Activated CD4-positive, alpha-beta T cell treated with anti-CD3 and anti-CD28 coated beads, Interleukin-2, amount 50 U/mL, for 4 hours (primary cell): ENCODE measurements around the gene BBS9.

Experiments
- DNase-seq, 2 experiments: peaks; one replicate each; pipeline ENCODE4 v3.0.0-alpha.2; 2020

Gene BBS9

GRCh38 chr7:33626869-33627268, 497.5 kb downstream of the BBS9 start:
- DNase-seq: no peak

DNA sequence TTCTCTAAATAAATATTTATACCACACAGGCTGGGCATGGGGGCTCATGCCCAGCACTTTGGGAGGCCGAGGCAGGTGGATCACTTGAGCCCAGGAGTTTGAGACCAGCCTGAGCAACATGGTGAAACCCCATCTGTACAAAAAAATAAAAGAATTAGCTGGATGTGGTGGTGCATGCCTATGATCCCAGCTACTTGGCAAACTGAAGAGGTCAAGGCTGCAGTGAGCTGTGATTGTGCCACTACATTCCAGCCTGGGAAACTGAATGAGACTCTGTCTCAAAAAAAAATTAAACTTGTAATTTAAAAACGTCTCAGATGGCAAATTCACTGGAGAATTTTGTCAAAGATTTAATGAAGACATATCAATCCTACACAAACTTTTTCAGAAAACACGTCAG, 498.4 kb downstream of the BBS9 start:
- no peak for DNase-seq

DNA sequence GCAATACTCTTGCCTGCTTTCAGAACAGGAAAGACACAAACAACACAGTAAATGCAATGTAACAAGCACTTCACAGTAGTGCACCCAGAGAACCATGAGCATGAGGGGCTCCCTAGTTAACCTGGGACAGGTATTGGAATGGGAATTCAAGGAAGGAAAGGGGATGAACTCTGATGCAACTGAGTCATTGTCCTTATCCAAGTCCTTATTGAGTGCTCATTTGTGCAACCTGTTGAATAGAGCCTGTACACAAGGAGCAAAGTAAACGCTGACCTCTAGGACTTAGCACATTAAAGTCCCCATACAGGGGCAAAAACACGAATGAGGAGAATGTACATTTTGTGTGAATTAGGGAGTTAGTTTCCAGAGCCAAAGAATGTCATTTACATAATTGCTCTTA, 499.5 kb downstream of the BBS9 start:
- no peak for DNase-seq

DNA sequence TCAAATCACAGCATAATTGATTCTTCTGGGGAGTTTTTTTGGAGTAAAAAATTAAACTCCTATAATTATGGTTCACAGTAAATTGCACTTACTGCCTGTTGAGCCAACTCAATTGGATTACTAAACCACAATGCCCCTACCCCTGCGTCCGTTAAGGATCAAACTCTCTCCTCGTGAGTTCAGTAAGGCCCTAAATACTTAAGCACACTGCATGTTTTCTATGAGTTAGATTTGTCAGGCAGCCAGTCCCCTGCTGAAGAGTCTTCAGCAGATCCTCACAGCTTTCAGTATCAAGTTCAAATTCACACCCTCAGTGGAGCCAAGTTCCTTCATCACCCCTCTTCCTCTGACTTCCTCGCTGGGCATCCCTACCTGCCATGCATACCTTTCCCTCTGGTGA, 501.0 kb downstream of the BBS9 start:
- no peak for DNase-seq

- no peak for DNase-seq
Measured at GRCh38 chr7:33632322-33632721, 503.0 kb downstream of the BBS9 start.

GRCh38 chr7:33632840-33633525, 503.6 kb downstream of the BBS9 start:
- DNase-seq: no peak

GRCh38 chr7:33634606-33635005, 505.2 kb downstream of the BBS9 start:
- no peak for DNase-seq

DNA sequence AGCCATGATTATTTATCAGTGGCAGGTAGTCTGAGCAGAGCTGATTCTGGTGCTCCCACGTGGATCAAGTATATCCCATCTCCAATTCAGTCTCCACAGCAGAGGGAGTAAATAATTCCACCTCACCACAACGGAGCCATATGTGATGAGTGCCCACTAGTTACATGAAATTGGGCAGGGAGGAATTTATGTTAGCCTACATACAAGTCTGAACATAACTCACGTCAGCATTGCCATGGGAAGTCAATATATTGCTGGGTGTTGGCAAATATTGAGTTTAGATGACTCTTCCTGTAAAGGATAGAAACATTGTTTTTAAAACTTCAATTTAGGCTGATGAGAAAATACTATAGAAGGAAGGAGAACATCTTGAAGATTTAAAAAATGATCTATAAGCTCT, 507.0 kb downstream of the BBS9 start:
- DNase-seq: no peak

GRCh38 chr7:33639552-33640197, 510.3 kb downstream of the BBS9 start:
- DNase-seq: no peak

DNA sequence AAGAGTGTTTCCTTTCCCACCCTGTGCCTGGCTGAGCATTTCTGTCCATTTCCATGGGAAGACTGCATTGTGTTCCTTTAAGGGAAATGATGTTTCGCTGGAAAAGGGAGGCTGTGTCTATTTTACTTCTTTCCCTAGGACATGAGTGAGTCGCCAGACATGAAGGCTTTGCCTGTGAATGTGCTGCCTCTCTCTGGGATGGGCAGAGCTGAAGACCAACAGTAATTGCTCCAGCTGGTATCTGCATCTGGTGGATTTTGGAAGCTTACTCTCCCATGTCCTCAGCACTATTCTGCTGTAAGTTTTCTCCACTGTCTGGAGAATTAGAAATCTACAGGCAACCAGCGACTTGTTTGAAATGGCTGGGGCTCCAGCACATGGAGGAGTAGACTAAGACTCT, 511.4 kb downstream of the BBS9 start:
- DNase-seq: no peak

- DNase-seq: no peak
Measured at GRCh38 chr7:33642312-33642711, 512.9 kb downstream of the BBS9 start.

GRCh38 chr7:33643530-33643929, 514.2 kb downstream of the BBS9 start:
- DNase-seq: no peak

DNA sequence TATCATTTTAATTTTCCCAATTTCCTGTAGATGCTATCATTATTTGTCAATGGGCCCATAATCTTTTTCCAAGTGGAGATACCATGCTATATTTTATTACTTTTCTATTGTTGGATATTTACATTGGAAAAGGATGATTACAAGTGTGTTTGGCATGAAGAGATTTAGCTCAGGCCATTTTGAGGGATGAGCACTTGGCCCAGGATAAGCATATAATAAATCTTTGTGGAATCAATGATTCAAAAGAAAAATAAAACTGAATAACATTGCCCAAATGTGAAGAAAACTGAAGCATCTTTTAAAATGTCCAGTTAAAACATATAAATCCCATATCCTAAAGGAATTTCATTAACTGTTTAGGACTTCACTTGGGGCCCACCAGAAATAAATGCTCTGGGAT, 515.1 kb downstream of the BBS9 start:
- no peak for DNase-seq

DNA sequence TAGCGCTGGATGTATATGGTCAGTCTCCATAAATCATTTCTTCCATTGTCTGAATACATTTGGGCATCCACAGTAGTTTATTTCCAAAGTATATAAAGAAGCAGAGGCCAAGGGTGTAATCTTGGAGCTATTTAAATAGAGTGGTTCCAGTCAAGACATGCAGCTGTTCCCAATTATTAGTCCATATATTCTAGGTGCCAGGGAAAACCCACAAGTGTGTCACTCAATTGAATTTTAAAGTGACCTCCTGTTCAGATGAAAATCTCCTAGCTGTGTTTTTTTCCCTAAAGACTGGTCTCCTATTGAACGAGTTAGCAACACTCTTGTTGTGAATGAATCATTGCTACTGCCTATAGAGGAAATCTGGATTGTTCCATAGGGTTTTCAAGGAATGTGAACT, 515.7 kb downstream of the BBS9 start:
- DNase-seq: no peak

DNA sequence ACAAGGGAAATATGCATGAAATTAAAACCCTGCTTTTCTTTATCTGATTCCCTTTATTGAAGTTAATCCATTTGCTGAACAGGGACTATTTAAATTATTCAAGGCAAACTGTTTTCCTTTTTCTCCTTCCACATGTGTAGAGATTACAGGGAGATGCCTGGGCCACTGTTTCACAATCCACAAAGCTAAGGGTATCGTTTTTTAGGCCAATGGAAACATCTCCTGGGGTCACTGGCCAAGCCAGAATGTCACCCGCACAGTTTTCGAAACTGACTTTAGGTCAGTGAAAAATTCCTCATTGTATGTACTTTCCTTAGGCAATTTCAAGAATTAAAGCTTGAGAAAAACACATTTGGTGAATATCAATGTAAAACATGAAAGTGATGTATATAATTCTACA, 516.8 kb downstream of the BBS9 start:
- no peak for DNase-seq

DNA sequence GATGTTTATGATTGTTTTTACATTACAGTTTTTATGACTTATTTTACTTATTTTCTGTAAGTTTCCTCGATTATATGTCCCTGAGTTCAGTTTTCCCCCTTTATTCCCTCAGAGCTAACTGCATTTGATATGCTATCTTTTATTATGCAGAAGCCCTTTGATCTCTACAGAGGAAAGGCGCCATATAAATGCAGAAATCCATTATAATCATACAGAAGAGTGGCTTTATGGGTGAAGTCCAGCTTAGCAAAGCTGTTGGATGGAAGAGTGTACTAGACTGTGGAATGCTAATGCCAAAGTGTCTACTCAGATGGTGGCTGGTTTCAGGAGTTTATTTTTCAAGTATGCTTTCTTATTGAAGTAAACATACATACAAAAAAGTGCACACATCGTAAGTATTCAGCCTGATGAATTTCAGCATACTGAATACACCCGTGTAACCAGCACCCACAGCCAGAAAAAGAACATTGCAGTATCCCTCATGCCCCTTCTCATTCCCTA, 517.6 kb downstream of the BBS9 start:
- DNase-seq: no peak

GRCh38 chr7:33649476-33650441, 520.4 kb downstream of the BBS9 start:
- DNase-seq: no peak

DNA sequence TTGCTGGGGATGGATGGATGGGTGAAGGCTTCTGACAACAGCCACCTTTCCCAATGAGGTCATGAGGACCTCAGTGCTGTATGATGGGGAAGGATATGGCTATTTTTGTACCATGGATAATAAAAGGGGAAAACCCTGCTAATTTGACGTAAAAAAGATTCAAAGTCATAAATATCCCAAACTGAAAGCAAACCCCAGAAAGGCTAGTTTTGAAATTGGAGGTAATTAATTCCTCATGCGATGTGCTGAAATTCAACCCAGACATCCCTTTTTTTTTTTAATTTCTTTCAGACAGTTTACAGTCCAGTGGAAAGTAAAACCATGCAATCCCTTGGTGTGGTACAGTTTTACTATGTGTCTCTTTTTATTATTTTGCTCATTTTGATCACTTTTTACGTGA, 521.5 kb downstream of the BBS9 start:
- DNase-seq: no peak

DNA sequence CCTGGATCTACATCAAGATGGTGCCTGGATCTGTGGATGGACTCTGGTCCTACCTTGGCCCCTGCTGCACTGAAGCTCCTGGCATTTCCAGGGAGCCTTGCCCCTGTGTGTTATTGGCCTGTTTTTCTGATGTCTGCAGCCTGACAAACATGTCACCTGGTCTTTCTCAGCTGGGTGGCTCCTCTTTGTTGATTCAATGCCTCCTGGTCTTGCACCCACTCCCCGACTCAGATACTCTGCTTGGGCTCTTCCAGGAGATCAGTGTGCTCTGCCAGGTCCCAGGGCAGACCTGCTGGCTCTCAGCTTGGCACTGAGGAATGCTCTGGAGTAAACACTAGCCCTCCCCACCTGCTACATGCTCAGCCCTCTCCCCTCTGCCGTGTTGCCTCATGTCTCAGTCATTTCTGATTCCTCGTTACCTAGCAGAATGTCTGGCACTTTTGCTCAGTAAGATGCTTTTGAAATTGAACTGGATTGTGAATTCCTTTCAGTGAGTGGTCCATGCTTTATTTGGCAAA, 522.7 kb downstream of the BBS9 start:
- DNase-seq: no peak

DNA sequence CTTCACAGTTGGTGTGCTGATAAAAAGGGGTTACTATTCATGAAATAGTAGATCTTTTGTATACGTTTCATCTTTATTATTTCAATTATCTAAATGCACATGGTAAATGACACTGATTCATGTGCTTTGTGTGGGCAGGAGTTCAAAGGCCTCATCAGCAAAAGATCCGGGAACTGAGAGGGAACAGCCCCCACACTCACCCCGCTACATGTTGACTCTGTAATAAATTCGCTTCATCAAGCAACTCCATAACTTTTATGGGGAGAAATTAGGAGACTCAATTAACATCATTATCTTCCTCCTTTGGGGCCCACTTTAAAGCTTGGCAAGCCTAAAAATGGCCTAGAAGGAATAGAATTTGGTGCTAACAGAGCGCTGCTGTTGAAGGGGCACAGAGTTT, 525.3 kb downstream of the BBS9 start:
- no peak for DNase-seq
